Endothelial cell (in vitro differentiated cells): ENCODE measurements around the gene CCDC51. TPM values are rescaled to one million over a fixed set of nuclear protein-coding genes. Genes with fewer than 3 reads are reported as not detected.

Experiments
- DNase-seq: peaks from one replicate; pipeline ENCODE4 v3.0.0; 2021; ENCODE audit warnings: low spot score
- H3K27ac Mint-ChIP-seq: one replicate; pipeline ENCODE4 v1.8.0; 2021; ENCODE audit warnings: mixed read lengths, inconsistent platforms; ENCODE audit not compliant: unreplicated experiment
- H3K27me3 Mint-ChIP-seq: one replicate; pipeline ENCODE4 v1.8.0; 2021; ENCODE audit warnings: mild to moderate bottlenecking, moderate library complexity, mixed read lengths, inconsistent platforms; ENCODE audit not compliant: unreplicated experiment
- H3K36me3 Mint-ChIP-seq: one replicate; pipeline ENCODE4 v1.8.0; 2021; ENCODE audit warnings: mild to moderate bottlenecking, low read depth, mixed read lengths, inconsistent platforms; ENCODE audit not compliant: unreplicated experiment
- H3K4me1 Mint-ChIP-seq: one replicate; pipeline ENCODE4 v1.8.0; 2021; ENCODE audit warnings: mild to moderate bottlenecking, mixed read lengths, inconsistent platforms; ENCODE audit not compliant: unreplicated experiment
- H3K4me3 Mint-ChIP-seq: one replicate; pipeline ENCODE4 v1.8.0; 2021; ENCODE audit warnings: mild to moderate bottlenecking, mixed read lengths, inconsistent platforms; ENCODE audit not compliant: unreplicated experiment
- H3K9me3 Mint-ChIP-seq: one replicate; pipeline ENCODE4 v1.8.0; 2021; ENCODE audit warnings: mixed read lengths, inconsistent platforms; ENCODE audit not compliant: unreplicated experiment
- CTCF ChIP-seq: fragments of 200-600 bp; sonication (generic); IDR thresholded peaks from one replicate; pipeline ENCODE4 v1.5.0; 2021; ENCODE audit warnings: antibody characterized with exemption; ENCODE audit not compliant: unreplicated experiment
- total RNA-seq: library from RNA; stranded (reverse); fragmentation: NEBNext Ultra II Directional; extraction: Animal tissue kit (Norgen Biotek cat#: 25700); gene quantifications from one replicate; pipeline ENCODE4 v1.2.1, GENCODE V29; 2021; ENCODE audit not compliant: unreplicated experiment

Gene CCDC51
- total RNA-seq, 1 donor from 2014 or later = 11.8 TPM

GRCh38 chr3:48434591-48435222 is 5.2 kb downstream of the CCDC51 start:
- H3K27me3 Mint-ChIP-seq = peaks cover 12% of the 10 kb centered on the region
- H3K9me3 Mint-ChIP-seq = no peaks in the 10 kb centered on the region
- H3K4me1 Mint-ChIP-seq = peaks cover 14% of the 10 kb centered on the region
- H3K4me3 Mint-ChIP-seq = no peak overlapping the region
- TF ChIP-seq CTCF = no peak
- peaks cover 10% of the 10 kb centered on the region for H3K36me3 Mint-ChIP-seq
- no peak for DNase-seq
- H3K27ac Mint-ChIP-seq = peak overlapping the region; percentile 19

GRCh38 chr3:48433472-48434118 is 6.3 kb downstream of the CCDC51 start:
- Mint-ChIP-seq H3K36me3 (peaks cover 10% of the 10 kb centered on the region), H3K4me1 (peaks cover 9% of the 10 kb centered on the region), H3K27me3 (peaks cover 8% of the 10 kb centered on the region), H3K9me3 (no peaks in the 10 kb centered on the region), H3K27ac (no peak overlapping the region), H3K4me3 (no peak overlapping the region)
- DNase-seq = no peak
- no peak for TF ChIP-seq CTCF

GRCh38 chr3:48432411-48433371 is 7.2 kb downstream of the CCDC51 start:
- DNase-seq = peak; percentile 30
- Mint-ChIP-seq H3K4me3 (no peak overlapping the region), H3K36me3 (peaks cover 10% of the 10 kb centered on the region), H3K9me3 (no peaks in the 10 kb centered on the region), H3K27ac (no peak overlapping the region), H3K4me1 (peaks cover 16% of the 10 kb centered on the region), H3K27me3 (peaks cover 11% of the 10 kb centered on the region)
- TF ChIP-seq CTCF = peak; percentile 12

- Mint-ChIP-seq H3K27ac (peak overlapping the region; percentile 61), H3K36me3 (peaks cover 14% of the 10 kb centered on the region), H3K4me3 (peak overlapping the region; percentile 81), H3K9me3 (no peaks in the 10 kb centered on the region), H3K27me3 (peaks cover 16% of the 10 kb centered on the region), H3K4me1 (peaks cover 26% of the 10 kb centered on the region)
- no peak for DNase-seq
- TF ChIP-seq CTCF = no peak
Measured at GRCh38 chr3:48431224-48432029, 8.5 kb downstream of the CCDC51 start.
